Neural crest cell (in vitro differentiated cells): ENCODE measurements around the gene SMARCAL1. TPM values are rescaled to one million over a fixed set of nuclear protein-coding genes. Genes with fewer than 3 reads are reported as not detected.

Source experiments
- DNase-seq: peaks from one replicate; pipeline ENCODE4 v3.0.0; 2021; ENCODE audit warnings: low read depth, mixed read lengths, low spot score
- H3K27ac Mint-ChIP-seq: one replicate; pipeline ENCODE4 v1.8.0; 2021; ENCODE audit warnings: mild to moderate bottlenecking, mixed read lengths; ENCODE audit not compliant: unreplicated experiment
- H3K27me3 Mint-ChIP-seq: 2 replicates; pipeline ENCODE4 v1.8.0; 2021; ENCODE audit warnings: low read depth, mild to moderate bottlenecking, mixed read lengths
- H3K36me3 Mint-ChIP-seq: 2 replicates; pipeline ENCODE4 v1.8.0; 2021; ENCODE audit warnings: low read depth, mild to moderate bottlenecking, mixed read lengths
- H3K4me1 Mint-ChIP-seq: 2 replicates; pipeline ENCODE4 v1.8.0; 2021; ENCODE audit warnings: mixed read lengths
- H3K4me3 Mint-ChIP-seq: one replicate; pipeline ENCODE4 v1.8.0; 2021; ENCODE audit warnings: mild to moderate bottlenecking, mixed read lengths
- H3K9me3 Mint-ChIP-seq: 2 replicates; pipeline ENCODE4 v1.8.0; 2021; ENCODE audit warnings: mixed read lengths
- CTCF ChIP-seq: fragments of 200-600 bp; sonication (generic); conservative IDR thresholded peaks from 2 replicates; pipeline ENCODE4 v1.5.0; 2021; ENCODE audit warnings: antibody characterized with exemption, mild to moderate bottlenecking
- total RNA-seq: library from RNA; stranded (reverse); gene quantifications from 2 replicates; pipeline ENCODE4 v1.2.1, GENCODE V29; 2021

The SMARCAL1 gene
- total RNA-seq, 1 donor from 2014 or later = 30.6 TPM

GRCh38 chr2:216478151-216478550, 65.9 kb downstream of the SMARCAL1 start:
- TF ChIP-seq CTCF = no peak
- Mint-ChIP-seq H3K27me3 (no peaks in the 10 kb centered on the region), H3K4me3 (no peak overlapping the region), H3K9me3 (no peaks in the 10 kb centered on the region), H3K4me1 (peaks cover 15% of the 10 kb centered on the region), H3K27ac (no peak overlapping the region), H3K36me3 (peaks cover 5% of the 10 kb centered on the region)
- DNase-seq = peak; percentile 14

GRCh38 chr2:216478791-216479190, 66.5 kb downstream of the SMARCAL1 start:
- H3K36me3 Mint-ChIP-seq = peaks cover 5% of the 10 kb centered on the region
- H3K4me3 Mint-ChIP-seq = no peak overlapping the region
- no peaks in the 10 kb centered on the region for H3K9me3 Mint-ChIP-seq
- no peak for DNase-seq
- H3K27me3 Mint-ChIP-seq = no peaks in the 10 kb centered on the region
- TF ChIP-seq CTCF = no peak
- peaks cover 15% of the 10 kb centered on the region for H3K4me1 Mint-ChIP-seq
- H3K27ac Mint-ChIP-seq = no peak overlapping the region

GRCh38 chr2:216480221-216480620, 67.9 kb downstream of the SMARCAL1 start:
- H3K27me3 Mint-ChIP-seq = no peaks in the 10 kb centered on the region
- TF ChIP-seq CTCF = no peak
- no peak for DNase-seq
- H3K9me3 Mint-ChIP-seq = no peaks in the 10 kb centered on the region
- H3K27ac Mint-ChIP-seq = no peak overlapping the region
- peaks cover 15% of the 10 kb centered on the region for H3K4me1 Mint-ChIP-seq
- H3K4me3 Mint-ChIP-seq = no peak overlapping the region
- H3K36me3 Mint-ChIP-seq = peaks cover 5% of the 10 kb centered on the region

- Mint-ChIP-seq H3K27me3 (no peaks in the 10 kb centered on the region), H3K4me3 (no peak overlapping the region), H3K36me3 (peaks cover 5% of the 10 kb centered on the region), H3K27ac (no peak overlapping the region), H3K4me1 (peaks cover 15% of the 10 kb centered on the region), H3K9me3 (no peaks in the 10 kb centered on the region)
- no peak for DNase-seq
- no peak for TF ChIP-seq CTCF
These were observed 70.4 kb downstream of the SMARCAL1 start for GRCh38 chr2:216482640-216483039.

- Mint-ChIP-seq H3K27ac (no peak overlapping the region), H3K4me1 (no peaks in the 10 kb centered on the region), H3K4me3 (no peak overlapping the region), H3K36me3 (peaks cover 5% of the 10 kb centered on the region), H3K9me3 (no peaks in the 10 kb centered on the region), H3K27me3 (no peaks in the 10 kb centered on the region)
- no peak for DNase-seq
- TF ChIP-seq CTCF = no peak
These were observed 73.0 kb downstream of the SMARCAL1 start for GRCh38 chr2:216485237-216485636.

GRCh38 chr2:216485745-216486144, 73.5 kb downstream of the SMARCAL1 start:
- TF ChIP-seq CTCF = no peak
- H3K36me3 Mint-ChIP-seq = peaks cover 5% of the 10 kb centered on the region
- H3K9me3 Mint-ChIP-seq = no peaks in the 10 kb centered on the region
- H3K4me1 Mint-ChIP-seq = no peaks in the 10 kb centered on the region
- H3K27ac Mint-ChIP-seq = no peak overlapping the region
- no peak overlapping the region for H3K4me3 Mint-ChIP-seq
- no peaks in the 10 kb centered on the region for H3K27me3 Mint-ChIP-seq
- DNase-seq = no peak
